ENCODE data around the gene LONP1. TPM values are rescaled to one million over a fixed set of nuclear protein-coding genes. Genes with fewer than 3 reads are reported as not detected.

Gene LONP1
- total and polyA plus RNA-seq, 4 donors: 32.3 to 83.9 (median 57.5) TPM

GRCh38 chr19:5652261-5652660, 67.7 kb downstream of the LONP1 start:
- peaks cover 18 to 62% (median 54%) of the 10 kb centered on the region in 4 donors for H3K36me3 ChIP-seq (ENCODE audit: control insufficient read depth in 4 of 4, insufficient read depth in 3 of 4, low read depth in 1 of 4, low read length in 3 of 4)
- DNase-seq (ENCODE audit: low spot score): no peak
- 95% methylated on average over 10 of the region's 10 CpGs for WGBS
- H3K27me3 ChIP-seq (ENCODE audit: control insufficient read depth in 4 of 4, insufficient read depth in 4 of 4, low read length in 3 of 4): no peaks in the 10 kb centered on the region
- TF ChIP-seq EGR1 (IDR thresholded peaks at IDR 0.05; ENCODE audit: low read depth in 2 of 2) (no peak), JUND (IDR thresholded peaks at IDR 0.05) (no peak), YY1 (IDR thresholded peaks at IDR 0.05) (no peak), NR2F2 (IDR thresholded peaks at IDR 0.05) (no peak), GABPA (IDR thresholded peaks at IDR 0.05 in 1 of 2, conservative IDR thresholded peaks at IDR 0.05 in 1 of 2) (no peak), MAX (IDR thresholded peaks at IDR 0.05) (no peak), ATF3 (IDR thresholded peaks at IDR 0.05) (no peak), SP1 (IDR thresholded peaks at IDR 0.05) (no peak), HNF4G (IDR thresholded peaks at IDR 0.05) (no peak), TAF1 (conservative IDR thresholded peaks at IDR 0.05) (no peak), ZBTB33 (IDR thresholded peaks at IDR 0.05) (no peak), REST (IDR thresholded peaks at IDR 0.05) (no peak), FOXA2 (IDR thresholded peaks at IDR 0.05) (no peak), FOXA1 (IDR thresholded peaks at IDR 0.05) (no peak), RXRA (IDR thresholded peaks at IDR 0.05) (no peak), HNF4A (conservative IDR thresholded peaks at IDR 0.05) (no peak)
- H3K4me1 ChIP-seq (ENCODE audit: control insufficient read depth in 4 of 4, insufficient read depth in 4 of 4, low read length in 3 of 4): peaks cover 1 to 13% (median 10%) of the 10 kb centered on the region in 4 donors
- no peak overlapping the region for H3K27ac ChIP-seq (ENCODE audit: low read depth in 1 of 2, low read length in 2 of 2)
- H3K9ac ChIP-seq (ENCODE audit: low read depth in 1 of 2, low read length in 2 of 2): no peak overlapping the region
- no peaks in the 10 kb centered on the region for H3K9me3 ChIP-seq (ENCODE audit: control insufficient read depth in 4 of 4, low read length in 3 of 4)
- H3K4me3 ChIP-seq (ENCODE audit: low read depth in 1 of 3, low read length in 3 of 3): no peak overlapping the region

- no peaks in the 10 kb centered on the region for H3K27me3 ChIP-seq (ENCODE audit: control insufficient read depth in 4 of 4, insufficient read depth in 4 of 4, low read length in 3 of 4)
- TF ChIP-seq SP1 (IDR thresholded peaks at IDR 0.05) (no peak), ZBTB33 (IDR thresholded peaks at IDR 0.05) (no peak), ATF3 (IDR thresholded peaks at IDR 0.05) (no peak), FOXA1 (IDR thresholded peaks at IDR 0.05) (no peak), CTCF (IDR thresholded peaks at IDR 0.05; ENCODE audit: low read depth, low read length, missing input control) (no peak), JUND (IDR thresholded peaks at IDR 0.05) (no peak), TAF1 (conservative IDR thresholded peaks at IDR 0.05) (no peak), MAX (IDR thresholded peaks at IDR 0.05) (no peak), NR2F2 (IDR thresholded peaks at IDR 0.05) (no peak), FOXA2 (IDR thresholded peaks at IDR 0.05) (no peak), REST (IDR thresholded peaks at IDR 0.05) (no peak), RXRA (IDR thresholded peaks at IDR 0.05) (no peak)
These were observed 68.6 kb downstream of the LONP1 start for GRCh38 chr19:5651361-5651760.

More at GRCh38 chr19:5651361-5651760, 68.6 kb downstream of the LONP1 start:
- 94% methylated on average over 5 of the region's 5 CpGs for WGBS
- no peak for DNase-seq (ENCODE audit: low spot score)
- Histone ChIP-seq H3K9me3 (ENCODE audit: control insufficient read depth in 4 of 4, low read length in 3 of 4) (no peaks in the 10 kb centered on the region), H3K4me1 (ENCODE audit: control insufficient read depth in 4 of 4, insufficient read depth in 4 of 4, low read length in 3 of 4) (peaks cover 6 to 21% (median 15%) of the 10 kb centered on the region in 4 donors), H3K27ac (ENCODE audit: low read depth in 1 of 2, low read length in 2 of 2) (no peak overlapping the region), H3K4me3 (ENCODE audit: low read depth in 1 of 3, low read length in 3 of 3) (no peak overlapping the region), H3K9ac (ENCODE audit: low read depth in 1 of 2, low read length in 2 of 2) (no peak overlapping the region), H3K36me3 (ENCODE audit: control insufficient read depth in 4 of 4, insufficient read depth in 3 of 4, low read depth in 1 of 4, low read length in 3 of 4) (peaks cover 20 to 65% (median 54%) of the 10 kb centered on the region in 4 donors)

All from liver (tissue), 9 donors.